Keratinocyte (primary cell): ENCODE measurements around the gene OPTC. TPM values are rescaled to one million over a fixed set of nuclear protein-coding genes. Genes with fewer than 3 reads are reported as not detected.

Experiments
- DNase-seq: peaks from one replicate; pipeline ENCODE4 v3.0.0-alpha.2; 2011; ENCODE audit warnings: low read depth, missing footprints, low spot score
- FAIRE-seq: peaks from 2 replicates; lab custom pipeline; 2011; peaks lifted over from hg19 to GRCh38; lab: Jason Lieb, UNC
- H2AFZ ChIP-seq: 2 replicates; pipeline ENCODE4 v1.6.0; 2012; ENCODE audit warnings: low read length, control low read depth, inconsistent platforms; ENCODE audit not compliant: control insufficient read depth
- H3K27ac ChIP-seq: 2 replicates; pipeline ENCODE4 v1.5.1; 2011; ENCODE audit warnings: low read length; ENCODE audit not compliant: control insufficient read depth, insufficient read depth
- H3K27me3 ChIP-seq: 3 replicates; pipeline ENCODE4 v1.6.0; 2011; ENCODE audit warnings: low read length; ENCODE audit not compliant: control insufficient read depth, insufficient read depth; ENCODE audit errors: extremely low read depth
- H3K36me3 ChIP-seq, 2 experiments: 2 replicates in 1 of 2; 3 replicates in 1 of 2; pipeline ENCODE4 v1.5.1; 2011; ENCODE audit warnings: low read length in 2 of 2, mild to moderate bottlenecking in 1 of 2; ENCODE audit not compliant: control insufficient read depth in 2 of 2, insufficient read depth in 2 of 2; ENCODE audit errors: extremely low read depth in 1 of 2
- H3K4me1 ChIP-seq: 3 replicates; pipeline ENCODE4 v1.5.1; 2011; ENCODE audit warnings: low read length; ENCODE audit not compliant: control insufficient read depth, insufficient read depth; ENCODE audit errors: extremely low read depth
- H3K4me2 ChIP-seq: 3 replicates; pipeline ENCODE4 v1.6.0; 2011; ENCODE audit warnings: low read depth, low read length; ENCODE audit not compliant: control insufficient read depth, insufficient read depth; ENCODE audit errors: extremely low read depth
- H3K4me3 ChIP-seq, 3 experiments: fragments of 200-600 bp in 1 of 3; sonication (generic) in 1 of 3; 2 replicates in 2 of 3; 3 replicates in 1 of 3; pipeline ENCODE4 v1.5.1; 2011 to 2016; ENCODE audit warnings: low read length in 3 of 3, mild to moderate bottlenecking in 3 of 3, control low read depth in 2 of 3, inconsistent platforms in 1 of 3, low read depth in 1 of 3, mixed read lengths in 1 of 3, mixed run types in 1 of 3, moderate library complexity in 1 of 3; ENCODE audit not compliant: control insufficient read depth in 2 of 3, insufficient read depth in 2 of 3; ENCODE audit errors: extremely low read depth in 1 of 3
- H3K79me2 ChIP-seq: 2 replicates; pipeline ENCODE4 v1.6.0; 2012; ENCODE audit warnings: low read length; ENCODE audit not compliant: control insufficient read depth, insufficient read depth
- H3K9ac ChIP-seq: 3 replicates; pipeline ENCODE4 v1.6.0; 2011; ENCODE audit warnings: low read length; ENCODE audit not compliant: control insufficient read depth, insufficient read depth; ENCODE audit errors: extremely low read depth
- H3K9me1 ChIP-seq: 3 replicates; pipeline ENCODE4 v1.6.0; 2011; ENCODE audit warnings: low read length; ENCODE audit not compliant: control insufficient read depth, insufficient read depth; ENCODE audit errors: extremely low read depth
- H3K9me3 ChIP-seq: 2 replicates; pipeline ENCODE4 v1.5.1; 2012; ENCODE audit warnings: low read depth, low read length; ENCODE audit not compliant: control insufficient read depth
- H4K20me1 ChIP-seq: 3 replicates; pipeline ENCODE4 v1.6.0; 2011; ENCODE audit warnings: low read length; ENCODE audit not compliant: control insufficient read depth, insufficient read depth; ENCODE audit errors: extremely low read depth
- EZH2 ChIP-seq: IDR thresholded peaks from one replicate; pipeline ENCODE4 v1.6.1; 2012; ENCODE audit warnings: inconsistent platforms, mild to moderate bottlenecking, low read length, moderate library complexity
- dilution Hi-C: fragments of 300-500 bp; cut with MboI; formaldehyde crosslinking; loops from one replicate; pipeline ENCODE4 v1.7.0; 2020; ENCODE audit warnings: low sequenced_read_pairs; ENCODE audit not compliant: extremely low pct_ligation_motif_present
- polyA plus RNA-seq, 5 experiments: library from polyadenylated mRNA; depleted of rRNA in 3 of 5; stranded (reverse) in 3 of 5; stranded (forward) in 1 of 5; unstranded in 1 of 5; fragments of >200 nt; gene quantifications; 1 replicate in 1 of 5; 2 replicates in 3 of 5; 3 replicates in 1 of 5; pipeline versions ENCODE4 v1.2.1 to v1.2.3, GENCODE V29; 2011 to 2012; ENCODE audit warnings: missing spikeins in 2 of 5, low read depth in 1 of 5, low replicate concordance in 1 of 5
- TF ChIP-seq, protein P1 (sequence below), 3 experiments: IDR thresholded peaks in 1 of 3; conservative IDR thresholded peaks in 1 of 3; optimal IDR thresholded peaks in 1 of 3; 2 replicates in 2 of 3; 3 replicates in 1 of 3; pipeline versions ENCODE3 to v1.5.1; 2011; ENCODE audit warnings: low read length in 3 of 3, mild to moderate bottlenecking in 3 of 3, moderate library complexity in 2 of 3, control low read depth in 1 of 3, inconsistent platforms in 1 of 3; ENCODE audit not compliant: insufficient read depth in 2 of 3; ENCODE audit errors: extremely low read depth in 1 of 3

Gene OPTC
- polyA plus RNA-seq, 1 donor (not counting 4 experiments of a cell fraction or from before 2014, with no cell fraction given): not detected

DNA sequence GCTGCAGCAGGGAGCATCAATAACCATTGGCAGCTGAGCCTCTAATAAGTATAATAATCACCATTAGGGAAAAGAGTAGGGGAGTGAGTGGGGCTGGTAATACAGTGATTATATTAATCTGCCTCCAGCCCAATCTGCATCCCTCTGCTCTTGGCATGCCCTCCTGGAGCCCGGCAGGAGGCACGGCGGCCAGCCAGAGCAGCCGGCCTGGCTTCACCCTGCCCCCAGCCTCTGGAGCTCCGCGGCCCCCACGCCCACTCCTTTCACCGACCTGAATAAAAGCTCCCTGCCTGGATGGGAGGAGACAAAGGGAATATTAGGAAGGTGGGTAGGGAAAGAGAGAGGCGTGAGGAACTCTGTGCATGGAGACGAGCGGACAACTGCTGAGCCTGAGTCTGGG, 28.3 kb downstream of the OPTC start:
- Histone ChIP-seq H3K27me3 (no peaks in the 10 kb centered on the region), H3K9ac (no peak overlapping the region), H3K4me1 (peaks cover 48% of the 10 kb centered on the region), H2AFZ (no peak overlapping the region), H3K9me1 (no peaks in the 10 kb centered on the region), H3K4me3 (no peak overlapping the region), H3K79me2 (no peaks in the 10 kb centered on the region), H4K20me1 (no peaks in the 10 kb centered on the region), H3K9me3 (no peaks in the 10 kb centered on the region), H3K27ac (no peak overlapping the region), H3K4me2 (no peak overlapping the region), H3K36me3 (no peaks in the 10 kb centered on the region)
- dilution Hi-C loops: no loop called here
- DNase-seq: no peak
- FAIRE-seq: no peak
- TF ChIP-seq, protein P1, sequence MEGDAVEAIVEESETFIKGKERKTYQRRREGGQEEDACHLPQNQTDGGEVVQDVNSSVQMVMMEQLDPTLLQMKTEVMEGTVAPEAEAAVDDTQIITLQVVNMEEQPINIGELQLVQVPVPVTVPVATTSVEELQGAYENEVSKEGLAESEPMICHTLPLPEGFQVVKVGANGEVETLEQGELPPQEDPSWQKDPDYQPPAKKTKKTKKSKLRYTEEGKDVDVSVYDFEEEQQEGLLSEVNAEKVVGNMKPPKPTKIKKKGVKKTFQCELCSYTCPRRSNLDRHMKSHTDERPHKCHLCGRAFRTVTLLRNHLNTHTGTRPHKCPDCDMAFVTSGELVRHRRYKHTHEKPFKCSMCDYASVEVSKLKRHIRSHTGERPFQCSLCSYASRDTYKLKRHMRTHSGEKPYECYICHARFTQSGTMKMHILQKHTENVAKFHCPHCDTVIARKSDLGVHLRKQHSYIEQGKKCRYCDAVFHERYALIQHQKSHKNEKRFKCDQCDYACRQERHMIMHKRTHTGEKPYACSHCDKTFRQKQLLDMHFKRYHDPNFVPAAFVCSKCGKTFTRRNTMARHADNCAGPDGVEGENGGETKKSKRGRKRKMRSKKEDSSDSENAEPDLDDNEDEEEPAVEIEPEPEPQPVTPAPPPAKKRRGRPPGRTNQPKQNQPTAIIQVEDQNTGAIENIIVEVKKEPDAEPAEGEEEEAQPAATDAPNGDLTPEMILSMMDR (optimal IDR thresholded peaks at IDR 0.05 in 1 of 3, IDR thresholded peaks at IDR 0.05 in 1 of 3, conservative IDR thresholded peaks at IDR 0.05 in 1 of 3; ENCODE audit: extremely low read depth in 1 of 3, insufficient read depth in 2 of 3, low read length in 3 of 3): no peak
- TF ChIP-seq EZH2: no peak

DNA sequence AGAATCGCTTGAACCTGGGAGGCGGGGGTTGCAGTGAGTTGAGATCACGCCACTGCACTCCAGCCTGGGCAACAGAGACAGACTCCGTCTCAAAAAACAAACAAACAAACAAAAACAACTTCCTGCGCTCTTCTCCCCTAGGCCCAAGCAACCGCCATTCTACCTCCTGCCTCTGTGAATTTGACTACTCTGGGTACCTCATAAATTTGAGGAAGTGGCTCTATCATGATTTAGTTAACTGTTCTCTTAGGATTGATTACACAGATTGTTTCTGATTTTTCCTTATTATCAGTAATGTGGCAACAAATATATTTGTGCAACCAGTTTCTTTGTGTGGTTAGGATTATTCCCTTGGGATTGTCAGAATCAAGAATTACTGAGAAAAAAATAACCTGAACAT, 29.7 kb downstream of the OPTC start:
- Histone ChIP-seq H2AFZ (no peak overlapping the region), H3K36me3 (no peaks in the 10 kb centered on the region), H3K9me1 (no peaks in the 10 kb centered on the region), H3K9me3 (no peaks in the 10 kb centered on the region), H3K4me1 (peaks cover 42% of the 10 kb centered on the region), H3K4me3 (no peak overlapping the region), H3K27ac (no peak overlapping the region), H3K4me2 (no peak overlapping the region), H3K9ac (no peak overlapping the region), H3K27me3 (no peaks in the 10 kb centered on the region), H3K79me2 (no peaks in the 10 kb centered on the region), H4K20me1 (no peaks in the 10 kb centered on the region)
- DNase-seq: no peak
- dilution Hi-C loops: no loop called here
- no peak for TF ChIP-seq EZH2
- TF ChIP-seq, protein P1 (optimal IDR thresholded peaks at IDR 0.05 in 1 of 3, IDR thresholded peaks at IDR 0.05 in 1 of 3, conservative IDR thresholded peaks at IDR 0.05 in 1 of 3; ENCODE audit: extremely low read depth in 1 of 3, insufficient read depth in 2 of 3, low read length in 3 of 3): no peak
- no peak for FAIRE-seq
